Measurements from ENCODE around the gene HTT. TPM values are rescaled to one million over a fixed set of nuclear protein-coding genes. Genes with fewer than 3 reads are reported as not detected.

The HTT gene
- total RNA-seq, 1 experiment from 2014 or later: 66.8 TPM

GRCh38 chr4:3257556-3258482 is 183.3 kb downstream of the HTT start:
- ChIA-PET POLR2A (ENCODE audit: low non-redundant PET) (no interaction called here), CTCF (no interaction called here)
- Histone ChIP-seq H3K4me1 (ENCODE audit: insufficient read depth, low read length, poor library complexity, severe bottlenecking) (no peaks in the 10 kb centered on the region), H3K27ac (ENCODE audit: low read depth, low read length, poor library complexity, severe bottlenecking) (no peak overlapping the region), H3K9me3 (ENCODE audit: low read depth, low read length, poor library complexity, severe bottlenecking) (no peaks in the 10 kb centered on the region), H3K36me3 (ENCODE audit: insufficient read depth, low read length, poor library complexity, severe bottlenecking) (no peaks in the 10 kb centered on the region), H3K4me3 (ENCODE audit: low read depth, low read length, poor library complexity, severe bottlenecking) (no peak overlapping the region), H3K27me3 (replicated peaks; ENCODE audit: insufficient read depth, low read depth, low read length, poor library complexity) (no peaks in the 10 kb centered on the region)
- DNase-seq (ENCODE audit: low spot score): no peak
- TF ChIP-seq EZH2 (IDR thresholded peaks at IDR 0.05; ENCODE audit: borderline replicate concordance, low read depth, low read length, poor library complexity, severe bottlenecking): no peak
- no peak for TF ChIP-seq CTCF (conservative IDR thresholded peaks at IDR 0.05; ENCODE audit: low read depth, low read length)
- BruUV-seq (replicated peaks): no TSS peak
- intact Hi-C loops (cut with micrococcal nuclease; ENCODE audit: unreplicated experiment): no loop called here

DNA sequence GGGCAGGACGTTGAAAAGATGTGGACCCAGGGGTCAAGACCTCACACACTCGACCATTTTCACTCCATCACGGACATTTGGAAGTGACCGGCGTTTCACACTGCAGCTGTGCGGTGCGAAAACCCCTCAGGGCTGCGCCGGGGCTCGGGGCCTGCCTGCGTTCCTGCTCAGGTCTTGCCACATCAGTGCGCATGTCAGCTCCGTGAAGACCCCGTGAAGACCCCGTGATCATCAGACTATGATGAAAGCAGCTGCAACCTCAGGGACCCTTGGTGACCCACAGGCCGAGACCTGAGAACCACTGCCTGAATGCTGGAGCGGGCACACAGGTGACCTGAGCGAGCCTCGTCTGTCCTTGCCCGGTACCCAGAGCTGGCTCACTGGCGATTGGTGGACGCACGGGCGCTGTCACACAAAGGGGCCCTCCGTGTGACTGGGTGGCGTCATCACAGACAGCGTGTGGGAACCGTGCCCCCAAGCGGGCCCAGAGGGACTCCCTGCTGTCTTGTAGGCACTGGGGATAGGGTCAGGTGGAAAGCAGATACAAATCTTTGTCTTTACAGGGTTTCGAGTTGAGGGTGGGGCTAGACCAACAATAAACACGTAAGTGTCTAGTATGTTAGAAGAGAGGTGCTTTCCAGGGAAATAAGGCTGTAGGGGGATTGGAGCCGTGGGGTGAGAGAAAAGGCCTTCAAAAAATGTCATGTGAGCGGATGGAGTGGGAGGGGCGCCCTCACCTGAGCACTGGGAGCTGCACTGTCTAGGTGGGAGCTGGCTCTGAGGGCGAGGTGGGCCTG is 187.1 kb downstream of the HTT start:
- ChIA-PET POLR2A (ENCODE audit: low non-redundant PET) (no interaction called here), CTCF (no interaction called here)
- DNase-seq (ENCODE audit: low spot score): no peak
- Histone ChIP-seq H3K27ac (ENCODE audit: low read depth, low read length, poor library complexity, severe bottlenecking) (no peak overlapping the region), H3K9me3 (ENCODE audit: low read depth, low read length, poor library complexity, severe bottlenecking) (no peaks in the 10 kb centered on the region), H3K4me1 (ENCODE audit: insufficient read depth, low read length, poor library complexity, severe bottlenecking) (no peaks in the 10 kb centered on the region), H3K36me3 (ENCODE audit: insufficient read depth, low read length, poor library complexity, severe bottlenecking) (no peaks in the 10 kb centered on the region), H3K27me3 (replicated peaks; ENCODE audit: insufficient read depth, low read depth, low read length, poor library complexity) (no peaks in the 10 kb centered on the region), H3K4me3 (ENCODE audit: low read depth, low read length, poor library complexity, severe bottlenecking) (no peak overlapping the region)
- intact Hi-C loops (cut with micrococcal nuclease; ENCODE audit: unreplicated experiment): no loop called here
- TF ChIP-seq CTCF (conservative IDR thresholded peaks at IDR 0.05; ENCODE audit: low read depth, low read length) (no peak), EZH2 (IDR thresholded peaks at IDR 0.05; ENCODE audit: borderline replicate concordance, low read depth, low read length, poor library complexity, severe bottlenecking) (no peak)
- no TSS peak for BruUV-seq (replicated peaks)

DNA sequence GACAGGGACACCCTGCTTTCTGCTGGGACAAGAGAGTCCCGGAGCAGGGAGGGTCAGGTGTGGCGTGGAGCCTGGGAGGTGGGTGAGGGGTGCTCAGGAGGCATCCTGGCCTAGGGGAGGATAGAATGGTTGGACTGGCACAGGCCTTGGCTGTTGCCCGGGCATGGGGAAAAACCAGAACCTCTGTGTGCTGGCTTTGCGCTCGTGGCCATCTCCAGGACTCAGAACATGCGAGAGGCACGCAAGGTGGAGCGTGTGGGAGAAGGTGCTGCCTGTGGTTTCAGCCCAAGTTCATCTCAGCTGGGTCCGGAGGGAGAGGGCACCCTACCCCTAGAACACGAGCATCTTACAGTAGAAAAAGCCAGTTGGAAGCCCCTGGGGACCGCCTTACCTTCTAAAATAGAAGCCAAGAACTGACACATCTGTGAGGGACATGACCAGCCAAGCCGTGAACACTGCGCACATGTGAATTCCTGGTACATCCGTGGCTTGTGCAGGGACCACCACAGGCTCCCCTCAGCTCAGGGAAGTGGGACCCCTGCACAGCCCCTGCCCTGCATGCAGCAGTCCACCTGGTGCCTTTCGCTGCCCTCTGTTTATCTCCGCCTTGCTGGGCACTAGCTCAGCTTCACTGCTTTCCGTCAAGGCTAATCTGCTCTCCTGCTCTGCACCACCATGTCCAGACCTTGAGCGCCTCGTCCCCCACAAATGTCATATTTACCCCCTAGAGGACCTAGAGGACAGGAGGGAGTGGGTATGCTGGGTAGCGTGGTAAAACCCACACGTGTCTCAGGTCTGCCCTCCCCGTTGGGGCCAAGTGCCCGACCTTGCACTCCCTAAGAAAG is 187.9 kb downstream of the HTT start:
- H3K27ac ChIP-seq (ENCODE audit: low read depth, low read length, poor library complexity, severe bottlenecking): no peak overlapping the region
- H3K4me1 ChIP-seq (ENCODE audit: insufficient read depth, low read length, poor library complexity, severe bottlenecking): no peaks in the 10 kb centered on the region
- no peak overlapping the region for H3K4me3 ChIP-seq (ENCODE audit: low read depth, low read length, poor library complexity, severe bottlenecking)
- no peak for DNase-seq (ENCODE audit: low spot score)
- no peaks in the 10 kb centered on the region for H3K27me3 ChIP-seq (replicated peaks; ENCODE audit: insufficient read depth, low read depth, low read length, poor library complexity)
- no peaks in the 10 kb centered on the region for H3K36me3 ChIP-seq (ENCODE audit: insufficient read depth, low read length, poor library complexity, severe bottlenecking)
- ChIA-PET POLR2A (ENCODE audit: low non-redundant PET) (no interaction called here), CTCF (no interaction called here)
- intact Hi-C loops (cut with micrococcal nuclease; ENCODE audit: unreplicated experiment): no loop called here
- TF ChIP-seq CTCF (conservative IDR thresholded peaks at IDR 0.05; ENCODE audit: low read depth, low read length): no peak
- TF ChIP-seq EZH2 (IDR thresholded peaks at IDR 0.05; ENCODE audit: borderline replicate concordance, low read depth, low read length, poor library complexity, severe bottlenecking): no peak
- BruUV-seq (replicated peaks): no TSS peak
- H3K9me3 ChIP-seq (ENCODE audit: low read depth, low read length, poor library complexity, severe bottlenecking): no peaks in the 10 kb centered on the region
